ENCODE measurements around the gene SVOP. TPM values are rescaled to one million over a fixed set of nuclear protein-coding genes. Genes with fewer than 3 reads are reported as not detected.
A peak's percentile ranks its signal among the peaks of the same experiment; 100 is the strongest.

Gene SVOP, protein sequence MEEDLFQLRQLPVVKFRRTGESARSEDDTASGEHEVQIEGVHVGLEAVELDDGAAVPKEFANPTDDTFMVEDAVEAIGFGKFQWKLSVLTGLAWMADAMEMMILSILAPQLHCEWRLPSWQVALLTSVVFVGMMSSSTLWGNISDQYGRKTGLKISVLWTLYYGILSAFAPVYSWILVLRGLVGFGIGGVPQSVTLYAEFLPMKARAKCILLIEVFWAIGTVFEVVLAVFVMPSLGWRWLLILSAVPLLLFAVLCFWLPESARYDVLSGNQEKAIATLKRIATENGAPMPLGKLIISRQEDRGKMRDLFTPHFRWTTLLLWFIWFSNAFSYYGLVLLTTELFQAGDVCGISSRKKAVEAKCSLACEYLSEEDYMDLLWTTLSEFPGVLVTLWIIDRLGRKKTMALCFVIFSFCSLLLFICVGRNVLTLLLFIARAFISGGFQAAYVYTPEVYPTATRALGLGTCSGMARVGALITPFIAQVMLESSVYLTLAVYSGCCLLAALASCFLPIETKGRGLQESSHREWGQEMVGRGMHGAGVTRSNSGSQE
- polyA plus RNA-seq (2011; rRNA removed) (not detected in 2 replicates), polyA plus RNA-seq (2017; fragmentation: RNase III; extraction: RNeasy Plus Mini Kit Qiagen cat#74134 plus additional on column Dnase treatment) (not detected in 3 replicates), polyA minus RNA-seq (2011; rRNA and poly(A)+ RNA removed) (not detected in 2 replicates)
- not detected in 2 replicates for polyA plus RNA-seq (2012; cell fraction: cytosol; rRNA removed)
- not detected in 2 replicates for polyA plus RNA-seq (2012; cell fraction: nucleus; rRNA removed)

DNA sequence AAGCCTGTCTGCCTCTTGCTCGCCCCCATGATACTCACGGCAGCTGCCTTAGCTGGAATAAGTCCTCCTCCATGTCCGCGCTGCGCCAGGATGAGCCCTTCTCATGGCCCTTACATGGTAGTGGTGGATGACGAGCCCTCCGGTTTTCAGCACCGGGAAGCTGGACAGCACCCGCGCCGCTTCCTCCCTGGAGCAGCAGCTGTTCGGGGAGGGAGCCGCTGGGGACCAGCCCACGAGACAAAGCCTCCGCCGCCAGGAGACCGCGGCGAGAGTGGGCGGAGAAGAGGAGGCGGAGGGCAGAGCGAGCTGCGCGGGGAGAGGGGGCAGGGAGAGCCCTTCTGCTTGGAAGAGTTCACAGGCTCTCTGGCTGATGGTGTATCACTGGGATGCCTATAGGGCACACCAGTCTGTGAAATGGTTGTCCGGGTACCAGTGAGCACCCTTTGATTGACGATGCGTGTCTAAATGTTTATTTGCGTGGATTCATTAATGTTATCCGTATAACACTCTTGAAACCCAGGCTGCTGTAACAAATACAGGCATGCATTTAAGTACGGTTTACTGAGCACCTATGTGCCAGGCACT, at the start of gene SVOP:
Gene SVOP, minus strand, starts transcription at position 273 of the 585 bp plus-strand sequence. Its CDS starts 200 bp downstream, at position 73.
- peak within 1 kb of the TSS; percentile 11; the same call in 1 of the 3 replicates for H3K4me3 ChIP-seq

DNA sequence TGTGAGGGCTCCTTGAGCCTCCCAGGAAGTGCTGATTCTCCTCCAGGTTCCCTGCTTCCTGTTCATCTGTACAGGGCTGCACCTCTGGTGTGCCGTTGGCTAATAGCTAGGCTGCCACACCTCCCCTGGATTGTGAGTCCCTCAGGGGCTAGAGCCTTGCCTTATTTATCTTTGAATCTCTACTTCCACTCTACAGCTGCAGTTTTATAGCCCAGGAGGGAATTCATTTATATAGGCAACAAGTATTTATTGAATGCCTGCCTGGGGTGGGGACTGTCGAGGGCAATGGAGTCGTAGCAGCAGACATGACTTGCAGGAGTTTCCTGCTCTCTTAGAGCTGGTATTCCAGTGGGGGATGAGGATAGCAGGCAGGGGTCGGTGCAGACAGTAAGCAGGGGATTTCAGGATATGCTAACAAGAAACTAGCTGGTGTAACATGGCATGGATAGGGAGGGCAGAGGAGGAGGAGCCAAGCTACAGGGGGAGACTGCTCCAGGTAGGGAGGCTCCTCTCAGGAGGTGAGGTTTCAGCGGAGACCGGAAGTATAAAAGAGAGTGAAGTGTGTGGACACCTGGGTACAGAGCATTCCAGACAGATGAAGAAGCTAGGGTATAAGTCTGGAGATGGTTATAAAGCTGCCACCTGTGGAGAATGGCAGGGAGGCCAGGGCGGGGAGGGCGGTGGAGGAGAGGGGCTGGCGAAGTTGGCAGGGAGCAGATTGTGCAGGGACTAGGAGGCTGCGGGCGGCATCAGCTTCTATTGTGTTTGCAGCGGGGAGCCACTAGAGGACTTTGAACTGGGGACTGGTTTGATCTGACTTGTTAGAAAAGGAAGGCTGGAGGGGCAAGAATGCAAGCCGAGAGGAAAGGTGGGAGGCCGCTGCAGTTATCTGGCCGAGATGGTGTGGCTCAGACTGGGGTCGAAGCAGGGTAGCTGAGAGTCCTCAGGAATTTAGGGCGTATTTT, 48.7 kb upstream of the SVOP start:
- POLR2A ChIA-PET, result no interaction called here
- CTCF ChIA-PET, result interaction anchor here (0.9 to 1.6 kb wide), 3 partner anchors 15 to 23 kb away, joined by 3 to 6 read pairs (median 5); partner anchors contain the start of genes ALKBH2 and USP30
- whole genome bisulfite sequencing (ENCODE audit: missing lambda C conversion rate), result 90% methylated on average over 17 of the region's 17 CpGs
- TF ChIP-seq POLR2A (IDR thresholded peaks at IDR 0.05; ENCODE audit: low read length) (no peak), NFE2L2 (conservative IDR thresholded peaks at IDR 0.05; ENCODE audit: low read length) (no peak), MAZ (IDR thresholded peaks at IDR 0.05; ENCODE audit: borderline replicate concordance, low read depth, low read length) (no peak), CEBPB (IDR thresholded peaks at IDR 0.05) (no peak), ZSCAN20 (CRISPR knock-in tag; IDR thresholded peaks at IDR 0.05) (no peak), RCOR1 (IDR thresholded peaks at IDR 0.05; ENCODE audit: low read depth, low read length) (no peak), ZC3H11A (IDR thresholded peaks at IDR 0.05) (no peak), FOSB (CRISPR knock-in tag; IDR thresholded peaks at IDR 0.05) (no peak), CBX2 (IDR thresholded peaks at IDR 0.05; ENCODE audit: borderline replicate concordance, low read depth) (no peak), GATA3 (IDR thresholded peaks at IDR 0.05; ENCODE audit: borderline replicate concordance) (no peak)
- TF ChIP-seq, protein P1, sequence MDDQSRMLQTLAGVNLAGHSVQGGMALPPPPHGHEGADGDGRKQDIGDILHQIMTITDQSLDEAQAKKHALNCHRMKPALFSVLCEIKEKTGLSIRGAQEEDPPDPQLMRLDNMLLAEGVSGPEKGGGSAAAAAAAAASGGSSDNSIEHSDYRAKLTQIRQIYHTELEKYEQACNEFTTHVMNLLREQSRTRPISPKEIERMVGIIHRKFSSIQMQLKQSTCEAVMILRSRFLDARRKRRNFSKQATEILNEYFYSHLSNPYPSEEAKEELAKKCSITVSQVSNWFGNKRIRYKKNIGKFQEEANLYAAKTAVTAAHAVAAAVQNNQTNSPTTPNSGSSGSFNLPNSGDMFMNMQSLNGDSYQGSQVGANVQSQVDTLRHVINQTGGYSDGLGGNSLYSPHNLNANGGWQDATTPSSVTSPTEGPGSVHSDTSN (IDR thresholded peaks at IDR 0.05), result no peak
- TF ChIP-seq, protein P2, sequence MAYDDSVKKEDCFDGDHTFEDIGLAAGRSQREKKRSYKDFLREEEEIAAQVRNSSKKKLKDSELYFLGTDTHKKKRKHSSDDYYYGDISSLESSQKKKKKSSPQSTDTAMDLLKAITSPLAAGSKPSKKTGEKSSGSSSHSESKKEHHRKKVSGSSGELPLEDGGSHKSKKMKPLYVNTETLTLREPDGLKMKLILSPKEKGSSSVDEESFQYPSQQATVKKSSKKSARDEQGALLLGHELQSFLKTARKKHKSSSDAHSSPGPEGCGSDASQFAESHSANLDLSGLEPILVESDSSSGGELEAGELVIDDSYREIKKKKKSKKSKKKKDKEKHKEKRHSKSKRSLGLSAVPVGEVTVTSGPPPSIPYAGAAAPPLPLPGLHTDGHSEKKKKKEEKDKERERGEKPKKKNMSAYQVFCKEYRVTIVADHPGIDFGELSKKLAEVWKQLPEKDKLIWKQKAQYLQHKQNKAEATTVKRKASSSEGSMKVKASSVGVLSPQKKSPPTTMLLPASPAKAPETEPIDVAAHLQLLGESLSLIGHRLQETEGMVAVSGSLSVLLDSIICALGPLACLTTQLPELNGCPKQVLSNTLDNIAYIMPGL (CRISPR knock-in tag; IDR thresholded peaks at IDR 0.05; ENCODE audit: borderline replicate concordance), result no peak
- TF ChIP-seq, protein P3, sequence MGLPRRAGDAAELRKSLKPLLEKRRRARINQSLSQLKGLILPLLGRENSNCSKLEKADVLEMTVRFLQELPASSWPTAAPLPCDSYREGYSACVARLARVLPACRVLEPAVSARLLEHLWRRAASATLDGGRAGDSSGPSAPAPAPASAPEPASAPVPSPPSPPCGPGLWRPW (IDR thresholded peaks at IDR 0.05), result no peak

More for the DNA sequence above, at the start of gene SVOP:
- TF ChIP-seq TFCP2L1 (CRISPR knock-in tag; IDR thresholded peaks at IDR 0.05), result no peak
- TF ChIP-seq, protein P4, sequence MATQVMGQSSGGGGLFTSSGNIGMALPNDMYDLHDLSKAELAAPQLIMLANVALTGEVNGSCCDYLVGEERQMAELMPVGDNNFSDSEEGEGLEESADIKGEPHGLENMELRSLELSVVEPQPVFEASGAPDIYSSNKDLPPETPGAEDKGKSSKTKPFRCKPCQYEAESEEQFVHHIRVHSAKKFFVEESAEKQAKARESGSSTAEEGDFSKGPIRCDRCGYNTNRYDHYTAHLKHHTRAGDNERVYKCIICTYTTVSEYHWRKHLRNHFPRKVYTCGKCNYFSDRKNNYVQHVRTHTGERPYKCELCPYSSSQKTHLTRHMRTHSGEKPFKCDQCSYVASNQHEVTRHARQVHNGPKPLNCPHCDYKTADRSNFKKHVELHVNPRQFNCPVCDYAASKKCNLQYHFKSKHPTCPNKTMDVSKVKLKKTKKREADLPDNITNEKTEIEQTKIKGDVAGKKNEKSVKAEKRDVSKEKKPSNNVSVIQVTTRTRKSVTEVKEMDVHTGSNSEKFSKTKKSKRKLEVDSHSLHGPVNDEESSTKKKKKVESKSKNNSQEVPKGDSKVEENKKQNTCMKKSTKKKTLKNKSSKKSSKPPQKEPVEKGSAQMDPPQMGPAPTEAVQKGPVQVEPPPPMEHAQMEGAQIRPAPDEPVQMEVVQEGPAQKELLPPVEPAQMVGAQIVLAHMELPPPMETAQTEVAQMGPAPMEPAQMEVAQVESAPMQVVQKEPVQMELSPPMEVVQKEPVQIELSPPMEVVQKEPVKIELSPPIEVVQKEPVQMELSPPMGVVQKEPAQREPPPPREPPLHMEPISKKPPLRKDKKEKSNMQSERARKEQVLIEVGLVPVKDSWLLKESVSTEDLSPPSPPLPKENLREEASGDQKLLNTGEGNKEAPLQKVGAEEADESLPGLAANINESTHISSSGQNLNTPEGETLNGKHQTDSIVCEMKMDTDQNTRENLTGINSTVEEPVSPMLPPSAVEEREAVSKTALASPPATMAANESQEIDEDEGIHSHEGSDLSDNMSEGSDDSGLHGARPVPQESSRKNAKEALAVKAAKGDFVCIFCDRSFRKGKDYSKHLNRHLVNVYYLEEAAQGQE (IDR thresholded peaks at IDR 0.05), result peak; percentile 98
- no peak for TF ChIP-seq CHD2 (IDR thresholded peaks at IDR 0.05; ENCODE audit: low read length, partially characterized antibody)
- no peak for TF ChIP-seq ZSCAN20 (CRISPR knock-in tag; IDR thresholded peaks at IDR 0.05)
- no peak for TF ChIP-seq RNF2 (IDR thresholded peaks at IDR 0.05; ENCODE audit: borderline replicate concordance, low read depth)
- TF ChIP-seq HOXB13 (CRISPR knock-in tag; IDR thresholded peaks at IDR 0.05; ENCODE audit: low read depth), result peak; percentile 68; the same call in 1 of the 2 replicates
- peak; percentile 94 for TF ChIP-seq EHMT2 (IDR thresholded peaks at IDR 0.05; ENCODE audit: low read depth)
- peak; percentile 65; the same call in 1 of the 2 replicates for TF ChIP-seq FOXS1 (CRISPR knock-in tag; IDR thresholded peaks at IDR 0.05)
- TF ChIP-seq RFX5 (IDR thresholded peaks at IDR 0.05), result no peak
- TF ChIP-seq, protein P5, sequence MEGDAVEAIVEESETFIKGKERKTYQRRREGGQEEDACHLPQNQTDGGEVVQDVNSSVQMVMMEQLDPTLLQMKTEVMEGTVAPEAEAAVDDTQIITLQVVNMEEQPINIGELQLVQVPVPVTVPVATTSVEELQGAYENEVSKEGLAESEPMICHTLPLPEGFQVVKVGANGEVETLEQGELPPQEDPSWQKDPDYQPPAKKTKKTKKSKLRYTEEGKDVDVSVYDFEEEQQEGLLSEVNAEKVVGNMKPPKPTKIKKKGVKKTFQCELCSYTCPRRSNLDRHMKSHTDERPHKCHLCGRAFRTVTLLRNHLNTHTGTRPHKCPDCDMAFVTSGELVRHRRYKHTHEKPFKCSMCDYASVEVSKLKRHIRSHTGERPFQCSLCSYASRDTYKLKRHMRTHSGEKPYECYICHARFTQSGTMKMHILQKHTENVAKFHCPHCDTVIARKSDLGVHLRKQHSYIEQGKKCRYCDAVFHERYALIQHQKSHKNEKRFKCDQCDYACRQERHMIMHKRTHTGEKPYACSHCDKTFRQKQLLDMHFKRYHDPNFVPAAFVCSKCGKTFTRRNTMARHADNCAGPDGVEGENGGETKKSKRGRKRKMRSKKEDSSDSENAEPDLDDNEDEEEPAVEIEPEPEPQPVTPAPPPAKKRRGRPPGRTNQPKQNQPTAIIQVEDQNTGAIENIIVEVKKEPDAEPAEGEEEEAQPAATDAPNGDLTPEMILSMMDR (IDR thresholded peaks at IDR 0.05), result no peak
- TF ChIP-seq HOXB5 (CRISPR knock-in tag; IDR thresholded peaks at IDR 0.05), result peak; percentile 53; the same call in 1 of the 2 replicates
- DNase-seq (ENCODE audit: low read depth in 1 of 2, low spot score in 1 of 2) (peak; percentile 70 to 71), ATAC-seq (peak; percentile 97 to 98), FAIRE-seq (no peak)
- CTCF ChIA-PET, result interaction anchor here (0.6 to 2.2 kb wide), 3 partner anchors 15 to 565 kb away, joined by 3 to 6 read pairs (median 3); no protein-coding TSS in a partner anchor
- POLR2A ChIA-PET, result no interaction called here
- Histone ChIP-seq H3K4me2 (peak within 1 kb of the TSS; percentile 72), H3K27ac (no peak within 1 kb of the TSS), H3K4me1 (no peaks in the 10 kb centered on the region), H3K9me3 (no peaks in the 10 kb centered on the region)
- WGBS (ENCODE audit: missing lambda C conversion rate), result 7% methylated on average over 25 of the region's 30 CpGs

More for the DNA sequence above, 48.7 kb upstream of the SVOP start:
- Histone ChIP-seq H3K4me1 (no peaks in the 10 kb centered on the region), H3K4me2 (no peak overlapping the region), H3K9me3 (no peaks in the 10 kb centered on the region), H3K27ac (no peak overlapping the region), H3K4me3 (no peak overlapping the region)
- DNase-seq (ENCODE audit: low read depth in 1 of 2, low spot score in 1 of 2), result no peak
- ATAC-seq, result no peak
- no peak for FAIRE-seq
